HG03439 (cell line): ENCODE measurements around the gene RAMP3.
A peak's percentile ranks its signal among the peaks of the same experiment; 100 is the strongest.
"Not testable (repeated sequence)": the region's sequence is repeated elsewhere in the genome, so short reads cannot be mapped to it uniquely, and the experiment has no call there.

Experiments used
- ATAC-seq: cut with Tn5 transposase; IDR thresholded peaks from one replicate; pipeline ENCODE4 v1.9.1; 2021; ENCODE audit warnings: mild to moderate bottlenecking, moderate library complexity; ENCODE audit not compliant: unreplicated experiment

Gene RAMP3

GRCh38 chr7:45190406-45191165 lies 33.0 kb downstream of the RAMP3 start:
- no peak for ATAC-seq

- no peak for ATAC-seq
Observed at GRCh38 chr7:45191396-45191795, 33.8 kb downstream of the RAMP3 start.

GRCh38 chr7:45192621-45193041 lies 35.0 kb downstream of the RAMP3 start:
- no peak for ATAC-seq

DNA sequence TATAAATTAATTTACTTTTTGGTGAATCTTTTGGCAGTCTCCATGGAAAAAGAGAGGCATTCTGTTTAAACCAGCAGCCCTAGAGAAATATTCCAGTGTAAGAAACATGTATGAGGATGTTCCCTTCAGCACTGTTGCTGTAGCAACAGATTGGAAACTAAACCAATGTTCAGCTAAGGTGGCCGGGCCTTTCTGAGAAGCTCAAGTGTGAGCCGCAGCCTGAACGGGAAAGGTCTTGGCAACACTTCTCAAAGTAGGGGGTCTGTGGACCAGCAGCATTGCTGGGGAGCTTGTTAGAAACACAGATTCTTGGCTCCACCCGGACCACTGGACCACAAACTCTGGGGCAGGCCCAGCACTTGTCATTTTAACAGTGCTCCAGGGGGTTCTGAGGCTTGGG lies 36.2 kb downstream of the RAMP3 start:
- no peak for ATAC-seq

GRCh38 chr7:45196374-45196773 lies 38.8 kb downstream of the RAMP3 start:
- peak; percentile 90 for ATAC-seq

GRCh38 chr7:45197461-45197860 lies 39.9 kb downstream of the RAMP3 start:
- no peak for ATAC-seq

- no peak for ATAC-seq
Observed at GRCh38 chr7:45198986-45199385, 41.4 kb downstream of the RAMP3 start.

DNA sequence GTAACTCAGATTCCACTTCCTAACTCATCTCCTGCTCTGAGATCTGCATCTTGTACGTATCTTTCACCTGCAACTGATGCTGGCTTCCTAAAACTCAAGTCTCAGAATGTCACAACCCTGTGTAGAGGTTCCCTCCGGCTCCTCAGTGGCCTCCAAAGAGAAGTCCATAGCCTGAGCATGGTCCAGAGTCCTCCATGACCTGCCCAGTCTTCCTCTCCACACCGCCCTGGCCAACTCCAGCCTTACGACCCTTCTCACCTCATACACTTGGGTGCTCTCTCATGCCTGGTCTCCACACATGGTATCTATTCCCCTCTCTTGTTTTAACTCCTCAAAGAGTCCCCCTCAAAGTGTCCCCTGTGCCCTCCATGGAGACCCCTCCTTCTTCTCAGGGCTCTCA lies 41.9 kb downstream of the RAMP3 start:
- ATAC-seq: no peak

GRCh38 chr7:45202625-45203024 lies 45.0 kb downstream of the RAMP3 start:
- ATAC-seq: no peak

GRCh38 chr7:45203036-45203435 lies 45.4 kb downstream of the RAMP3 start:
- no peak for ATAC-seq

- ATAC-seq: no peak
Observed at GRCh38 chr7:45203459-45203858, 45.9 kb downstream of the RAMP3 start.

DNA sequence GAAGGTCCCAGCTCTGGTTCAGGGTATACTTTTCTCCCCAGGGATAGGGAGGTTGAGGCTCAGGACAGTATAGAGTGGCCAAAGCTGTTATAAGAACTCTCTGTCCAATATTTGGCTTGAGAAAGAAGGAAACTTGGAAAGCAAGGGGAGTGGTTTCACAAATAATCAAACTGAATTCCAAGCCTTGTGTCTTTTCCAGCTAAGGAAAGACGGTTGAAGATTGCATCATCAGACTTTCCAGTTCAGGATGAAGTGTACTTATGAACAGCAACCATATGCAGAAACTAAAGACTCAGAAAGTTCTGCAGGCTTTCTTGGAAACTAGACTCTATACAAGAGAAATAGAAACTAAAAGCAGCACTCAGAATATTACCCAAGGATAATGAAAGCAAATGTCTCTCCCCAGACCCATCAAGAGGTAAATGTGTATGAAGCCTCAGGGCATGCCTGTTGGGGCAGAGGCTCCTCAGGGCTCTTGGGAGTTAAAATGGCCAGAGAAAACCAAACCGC lies 46.4 kb downstream of the RAMP3 start:
- ATAC-seq: peak; percentile 89

- not testable (repeated sequence) for ATAC-seq
Observed at GRCh38 chr7:45206266-45206665, 48.7 kb downstream of the RAMP3 start.

DNA sequence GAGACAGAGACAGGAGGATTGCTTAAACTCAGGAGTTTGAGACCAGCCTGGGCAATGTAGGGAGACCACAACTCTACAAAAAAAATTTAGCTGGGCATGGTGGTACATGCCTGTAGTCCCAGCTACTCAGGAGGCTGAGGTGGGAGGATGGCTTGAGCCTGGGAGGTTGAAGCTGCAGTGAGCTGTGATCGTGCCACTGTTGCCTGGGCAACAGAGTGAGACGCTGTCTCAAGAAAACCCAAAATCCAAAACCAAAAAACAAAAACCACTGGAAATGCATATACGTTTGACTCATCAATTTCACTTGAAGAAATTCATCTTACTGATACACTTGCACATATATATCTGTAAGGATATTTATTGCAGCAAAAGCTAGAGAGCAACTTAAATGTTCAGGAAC lies 52.3 kb downstream of the RAMP3 start:
- ATAC-seq: not testable (repeated sequence)

DNA sequence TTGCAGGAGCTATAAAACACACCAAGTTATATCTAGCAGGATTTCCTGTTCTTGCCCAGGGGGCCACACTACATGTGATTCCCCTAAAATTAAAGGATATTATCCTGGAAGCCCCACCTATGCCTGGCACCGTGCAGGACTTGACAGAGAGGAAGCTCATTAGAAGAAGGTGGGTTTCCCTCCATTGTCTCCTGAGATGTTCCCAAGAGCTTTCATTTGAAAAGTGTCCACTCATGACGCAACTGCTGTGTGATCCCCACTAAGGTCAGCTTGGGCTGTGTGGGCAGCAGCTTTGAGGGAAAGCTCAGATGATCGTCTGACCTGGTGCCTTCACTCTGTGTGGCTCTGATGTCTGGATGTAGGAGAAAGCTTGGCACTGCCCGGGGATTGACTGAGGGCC lies 53.5 kb downstream of the RAMP3 start:
- ATAC-seq: no peak

DNA sequence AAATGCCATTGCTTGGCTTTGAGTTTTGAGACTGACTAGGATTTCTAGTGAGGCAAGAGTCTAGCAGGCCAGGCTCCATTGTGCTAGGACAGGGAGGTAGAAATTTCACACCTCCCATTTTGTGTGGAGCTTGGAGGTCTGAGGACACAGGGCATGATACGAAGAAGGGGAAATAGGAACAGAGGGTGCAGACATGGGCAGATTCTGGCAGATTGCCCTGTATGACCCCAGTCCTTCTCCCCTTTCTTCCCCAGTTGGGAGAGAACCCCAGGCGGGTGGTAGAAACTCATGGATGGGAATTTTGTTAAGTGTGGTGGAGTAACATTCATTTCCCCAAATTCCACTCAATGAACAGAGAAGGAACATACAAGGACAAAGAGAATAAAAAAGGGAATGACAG lies 54.4 kb downstream of the RAMP3 start:
- ATAC-seq: no peak

- no peak for ATAC-seq
Observed at GRCh38 chr7:45212606-45213005, 55.0 kb downstream of the RAMP3 start.

DNA sequence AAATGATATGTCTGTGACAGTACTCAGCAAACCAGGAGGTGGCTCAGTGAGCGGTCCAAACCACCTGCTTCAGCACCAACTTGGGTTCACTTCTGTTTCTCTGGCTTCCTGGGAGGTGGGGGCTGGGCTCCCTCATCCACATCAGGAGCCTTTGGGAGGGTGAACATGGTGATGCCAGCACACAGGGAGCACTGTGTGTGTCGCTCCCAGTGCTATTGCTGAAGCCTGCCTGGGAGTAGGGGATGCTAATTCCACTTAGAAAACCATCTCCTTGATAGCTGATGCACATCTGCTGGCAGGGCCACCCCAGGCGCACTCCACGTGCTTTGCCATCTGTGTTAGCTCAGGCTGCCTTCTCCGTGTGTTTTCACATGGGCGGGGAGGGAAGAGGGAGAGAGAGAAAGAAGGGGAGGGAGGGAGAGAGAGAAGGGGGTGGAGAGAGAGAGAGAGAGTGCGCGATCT lies 58.0 kb downstream of the RAMP3 start:
- no peak for ATAC-seq

- no peak for ATAC-seq
Observed at GRCh38 chr7:45216181-45216580, 58.6 kb downstream of the RAMP3 start.

GRCh38 chr7:45216622-45217165 lies 59.1 kb downstream of the RAMP3 start:
- no peak for ATAC-seq

- ATAC-seq: no peak
Observed at GRCh38 chr7:45217358-45217757, 59.8 kb downstream of the RAMP3 start.

- no peak for ATAC-seq
Observed at GRCh38 chr7:45219130-45219529, 61.5 kb downstream of the RAMP3 start.
